HTERT RPE-1 (cell line): ENCODE results near the gene DCLK1.

Experiments used
- in situ Hi-C: fragments of 300-500 bp; cut with MboI; formaldehyde crosslinking; loops from 4 replicates; pipeline ENCODE4 v1.14.3; 2020; ENCODE audit warnings: low sequenced_read_pairs

The DCLK1 gene

GRCh38 chr13:35796623-35797022 lies 334.6 kb downstream of the DCLK1 start:
- in situ Hi-C loops: no loop called here

GRCh38 chr13:35794734-35795389 lies 336.3 kb downstream of the DCLK1 start:
- in situ Hi-C loops: no loop called here

GRCh38 chr13:35793823-35794222 lies 337.4 kb downstream of the DCLK1 start:
- in situ Hi-C loops: no loop called here

GRCh38 chr13:35792911-35793310 lies 338.3 kb downstream of the DCLK1 start:
- in situ Hi-C loops: no loop called here

GRCh38 chr13:35792021-35792420 lies 339.2 kb downstream of the DCLK1 start:
- in situ Hi-C loops: no loop called here

- in situ Hi-C loops: no loop called here
Measured at GRCh38 chr13:35791184-35791851, 339.9 kb downstream of the DCLK1 start.

- in situ Hi-C loops: no loop called here
Measured at GRCh38 chr13:35789335-35790165, 341.6 kb downstream of the DCLK1 start.

GRCh38 chr13:35787937-35788336 lies 343.2 kb downstream of the DCLK1 start:
- in situ Hi-C loops: no loop called here

- in situ Hi-C loops: no loop called here
Measured at GRCh38 chr13:35785576-35786303, 345.4 kb downstream of the DCLK1 start.

- in situ Hi-C loops: no loop called here
Measured at GRCh38 chr13:35784286-35784951, 346.8 kb downstream of the DCLK1 start.

- in situ Hi-C loops: no loop called here
Measured at GRCh38 chr13:35782793-35783192, 348.4 kb downstream of the DCLK1 start.

- in situ Hi-C loops: no loop called here
Measured at GRCh38 chr13:35781036-35782000, 349.9 kb downstream of the DCLK1 start.

- in situ Hi-C loops: no loop called here
Measured at GRCh38 chr13:35780613-35781012, 350.6 kb downstream of the DCLK1 start.

GRCh38 chr13:35771898-35772297 lies 359.3 kb downstream of the DCLK1 start:
- in situ Hi-C loops: no loop called here

GRCh38 chr13:35770756-35771297 lies 360.4 kb downstream of the DCLK1 start:
- in situ Hi-C loops: no loop called here

GRCh38 chr13:35769812-35770211 lies 361.4 kb downstream of the DCLK1 start:
- in situ Hi-C loops: no loop called here

GRCh38 chr13:35768551-35768950 lies 362.6 kb downstream of the DCLK1 start:
- in situ Hi-C loops: no loop called here

GRCh38 chr13:35768073-35768472 lies 363.1 kb downstream of the DCLK1 start:
- in situ Hi-C loops: no loop called here
